ENCODE measurements around the gene FAM168A.

The FAM168A gene

DNA sequence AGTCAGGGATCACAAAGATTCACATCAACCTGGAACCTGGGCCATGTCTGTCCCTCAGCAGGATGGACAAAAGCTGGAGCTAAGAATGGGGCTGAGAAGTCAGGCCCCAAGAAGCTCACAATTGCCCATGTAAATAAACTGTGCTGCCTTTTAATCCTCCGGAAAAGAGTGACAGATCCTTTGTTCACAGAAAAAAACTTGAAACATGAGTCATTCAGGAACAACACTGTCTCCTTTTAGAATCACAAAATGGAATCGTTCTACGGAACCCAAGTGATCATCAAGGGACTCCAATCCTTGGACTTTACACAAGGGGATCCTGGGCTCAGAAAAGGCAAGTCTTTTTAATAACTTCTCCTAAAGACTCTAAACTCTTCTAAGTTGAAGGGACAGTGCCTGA is 185.6 kb downstream of the FAM168A start:
- ATAC-seq: no peak
- TF ChIP-seq ESRRG (CRISPR knock-in tag; IDR thresholded peaks at IDR 0.05) (no peak), CSDC2 (CRISPR knock-in tag; IDR thresholded peaks at IDR 0.05) (no peak)
- TF ChIP-seq, protein P1, sequence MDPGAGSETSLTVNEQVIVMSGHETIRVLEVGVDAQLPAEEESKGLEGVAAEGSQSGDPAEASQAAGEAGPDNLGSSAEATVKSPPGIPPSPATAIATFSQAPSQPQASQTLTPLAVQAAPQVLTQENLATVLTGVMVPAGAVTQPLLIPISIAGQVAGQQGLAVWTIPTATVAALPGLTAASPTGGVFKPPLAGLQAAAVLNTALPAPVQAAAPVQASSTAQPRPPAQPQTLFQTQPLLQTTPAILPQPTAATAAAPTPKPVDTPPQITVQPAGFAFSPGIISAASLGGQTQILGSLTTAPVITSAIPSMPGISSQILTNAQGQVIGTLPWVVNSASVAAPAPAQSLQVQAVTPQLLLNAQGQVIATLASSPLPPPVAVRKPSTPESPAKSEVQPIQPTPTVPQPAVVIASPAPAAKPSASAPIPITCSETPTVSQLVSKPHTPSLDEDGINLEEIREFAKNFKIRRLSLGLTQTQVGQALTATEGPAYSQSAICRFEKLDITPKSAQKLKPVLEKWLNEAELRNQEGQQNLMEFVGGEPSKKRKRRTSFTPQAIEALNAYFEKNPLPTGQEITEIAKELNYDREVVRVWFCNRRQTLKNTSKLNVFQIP (CRISPR knock-in tag; IDR thresholded peaks at IDR 0.05; ENCODE audit: borderline replicate concordance, low read depth): no peak
- TF ChIP-seq, protein P2, sequence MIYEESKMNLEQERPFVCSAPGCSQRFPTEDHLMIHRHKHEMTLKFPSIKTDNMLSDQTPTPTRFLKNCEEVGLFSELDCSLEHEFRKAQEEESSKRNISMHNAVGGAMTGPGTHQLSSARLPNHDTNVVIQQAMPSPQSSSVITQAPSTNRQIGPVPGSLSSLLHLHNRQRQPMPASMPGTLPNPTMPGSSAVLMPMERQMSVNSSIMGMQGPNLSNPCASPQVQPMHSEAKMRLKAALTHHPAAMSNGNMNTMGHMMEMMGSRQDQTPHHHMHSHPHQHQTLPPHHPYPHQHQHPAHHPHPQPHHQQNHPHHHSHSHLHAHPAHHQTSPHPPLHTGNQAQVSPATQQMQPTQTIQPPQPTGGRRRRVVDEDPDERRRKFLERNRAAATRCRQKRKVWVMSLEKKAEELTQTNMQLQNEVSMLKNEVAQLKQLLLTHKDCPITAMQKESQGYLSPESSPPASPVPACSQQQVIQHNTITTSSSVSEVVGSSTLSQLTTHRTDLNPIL (CRISPR knock-in tag; IDR thresholded peaks at IDR 0.05; ENCODE audit: low read depth): no peak

DNA sequence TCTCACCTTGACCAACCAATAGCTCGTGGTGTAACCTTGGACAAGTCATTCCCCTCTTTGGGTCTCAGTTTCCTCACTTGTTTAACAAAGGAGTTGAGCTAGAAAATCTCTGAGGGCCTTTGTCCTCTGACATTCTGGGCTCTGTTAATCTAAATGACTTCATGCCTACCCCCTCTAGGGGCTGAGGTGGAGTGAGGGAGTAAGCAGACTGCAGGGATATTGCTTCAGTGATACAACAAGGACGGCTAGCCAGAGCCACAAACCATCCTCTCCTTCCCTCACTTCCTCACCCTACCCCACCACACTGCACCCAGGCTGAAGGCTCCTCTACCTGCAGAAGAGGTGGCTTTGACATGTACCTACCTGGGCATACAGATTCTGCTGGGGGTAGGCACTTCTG is 186.9 kb downstream of the FAM168A start:
- ATAC-seq: no peak

DNA sequence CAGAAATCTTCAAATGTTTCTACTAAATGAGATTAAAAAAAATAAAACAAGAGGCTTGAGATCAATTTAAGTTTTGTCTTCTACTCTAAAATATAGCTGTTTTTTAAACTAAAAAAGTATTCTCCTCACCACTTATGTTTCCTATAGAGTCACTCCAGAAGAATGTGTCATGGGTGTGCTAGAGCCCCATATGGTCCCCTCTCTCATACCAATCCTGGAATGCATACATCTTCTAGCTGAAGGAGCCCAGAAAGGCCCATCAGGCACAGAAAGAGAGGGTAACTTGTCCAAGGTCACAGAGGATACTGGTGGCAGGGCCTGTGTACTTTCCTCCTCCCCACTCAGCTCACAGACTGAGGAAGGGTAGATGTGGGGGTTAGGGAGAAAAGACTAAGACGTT is 187.3 kb downstream of the FAM168A start:
- TF ChIP-seq ZNF565 (CRISPR knock-in tag; conservative IDR thresholded peaks at IDR 0.05; ENCODE audit: low read depth) (no peak), CSDC2 (CRISPR knock-in tag; IDR thresholded peaks at IDR 0.05) (no peak), ZNF8 (CRISPR knock-in tag; IDR thresholded peaks at IDR 0.05) (no peak), ESRRG (CRISPR knock-in tag; IDR thresholded peaks at IDR 0.05) (no peak), OSR1 (CRISPR knock-in tag; IDR thresholded peaks at IDR 0.05) (no peak), ARNTL (CRISPR knock-in tag; IDR thresholded peaks at IDR 0.05; ENCODE audit: borderline replicate concordance, low read depth) (no peak), TOX (CRISPR knock-in tag; IDR thresholded peaks at IDR 0.05; ENCODE audit: borderline replicate concordance) (no peak), ZFP3 (CRISPR knock-in tag; IDR thresholded peaks at IDR 0.05) (no peak), PPARA (CRISPR knock-in tag; IDR thresholded peaks at IDR 0.05; ENCODE audit: borderline replicate concordance) (no peak), ZNF70 (CRISPR knock-in tag; IDR thresholded peaks at IDR 0.05) (no peak), RARB (CRISPR knock-in tag; IDR thresholded peaks at IDR 0.05) (no peak), ZFP30 (CRISPR knock-in tag; IDR thresholded peaks at IDR 0.05) (no peak), ZC3H10 (CRISPR knock-in tag; IDR thresholded peaks at IDR 0.05) (no peak)
- TF ChIP-seq, protein P1 (CRISPR knock-in tag; IDR thresholded peaks at IDR 0.05; ENCODE audit: borderline replicate concordance, low read depth): no peak
- ATAC-seq: no peak

More for the DNA sequence above, 186.9 kb downstream of the FAM168A start:
- TF ChIP-seq ZFP30 (CRISPR knock-in tag; IDR thresholded peaks at IDR 0.05) (no peak), ISL1 (CRISPR knock-in tag; IDR thresholded peaks at IDR 0.05) (no peak), ZNF8 (CRISPR knock-in tag; IDR thresholded peaks at IDR 0.05) (no peak), TOX (CRISPR knock-in tag; IDR thresholded peaks at IDR 0.05; ENCODE audit: borderline replicate concordance) (no peak), PPARA (CRISPR knock-in tag; IDR thresholded peaks at IDR 0.05; ENCODE audit: borderline replicate concordance) (no peak), ZNF70 (CRISPR knock-in tag; IDR thresholded peaks at IDR 0.05) (no peak), ZC3H10 (CRISPR knock-in tag; IDR thresholded peaks at IDR 0.05) (no peak), OSR1 (CRISPR knock-in tag; IDR thresholded peaks at IDR 0.05) (no peak), TCF4 (CRISPR knock-in tag; IDR thresholded peaks at IDR 0.05; ENCODE audit: borderline replicate concordance) (no peak), RARB (CRISPR knock-in tag; IDR thresholded peaks at IDR 0.05) (no peak), CSDC2 (CRISPR knock-in tag; IDR thresholded peaks at IDR 0.05) (no peak), ESRRG (CRISPR knock-in tag; IDR thresholded peaks at IDR 0.05) (no peak), BACH2 (CRISPR knock-in tag; IDR thresholded peaks at IDR 0.05; ENCODE audit: borderline replicate concordance) (no peak), ZFP3 (CRISPR knock-in tag; IDR thresholded peaks at IDR 0.05) (no peak), ARNTL (CRISPR knock-in tag; IDR thresholded peaks at IDR 0.05; ENCODE audit: borderline replicate concordance, low read depth) (no peak)
- TF ChIP-seq, protein P3, sequence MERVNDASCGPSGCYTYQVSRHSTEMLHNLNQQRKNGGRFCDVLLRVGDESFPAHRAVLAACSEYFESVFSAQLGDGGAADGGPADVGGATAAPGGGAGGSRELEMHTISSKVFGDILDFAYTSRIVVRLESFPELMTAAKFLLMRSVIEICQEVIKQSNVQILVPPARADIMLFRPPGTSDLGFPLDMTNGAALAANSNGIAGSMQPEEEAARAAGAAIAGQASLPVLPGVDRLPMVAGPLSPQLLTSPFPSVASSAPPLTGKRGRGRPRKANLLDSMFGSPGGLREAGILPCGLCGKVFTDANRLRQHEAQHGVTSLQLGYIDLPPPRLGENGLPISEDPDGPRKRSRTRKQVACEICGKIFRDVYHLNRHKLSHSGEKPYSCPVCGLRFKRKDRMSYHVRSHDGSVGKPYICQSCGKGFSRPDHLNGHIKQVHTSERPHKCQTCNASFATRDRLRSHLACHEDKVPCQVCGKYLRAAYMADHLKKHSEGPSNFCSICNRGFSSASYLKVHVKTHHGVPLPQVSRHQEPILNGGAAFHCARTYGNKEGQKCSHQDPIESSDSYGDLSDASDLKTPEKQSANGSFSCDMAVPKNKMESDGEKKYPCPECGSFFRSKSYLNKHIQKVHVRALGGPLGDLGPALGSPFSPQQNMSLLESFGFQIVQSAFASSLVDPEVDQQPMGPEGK (CRISPR knock-in tag; IDR thresholded peaks at IDR 0.05; ENCODE audit: borderline replicate concordance): no peak
- TF ChIP-seq, protein P1 (CRISPR knock-in tag; IDR thresholded peaks at IDR 0.05; ENCODE audit: borderline replicate concordance, low read depth): no peak
- TF ChIP-seq, protein P2 (CRISPR knock-in tag; IDR thresholded peaks at IDR 0.05; ENCODE audit: low read depth): no peak
- TF ChIP-seq, protein P4, sequence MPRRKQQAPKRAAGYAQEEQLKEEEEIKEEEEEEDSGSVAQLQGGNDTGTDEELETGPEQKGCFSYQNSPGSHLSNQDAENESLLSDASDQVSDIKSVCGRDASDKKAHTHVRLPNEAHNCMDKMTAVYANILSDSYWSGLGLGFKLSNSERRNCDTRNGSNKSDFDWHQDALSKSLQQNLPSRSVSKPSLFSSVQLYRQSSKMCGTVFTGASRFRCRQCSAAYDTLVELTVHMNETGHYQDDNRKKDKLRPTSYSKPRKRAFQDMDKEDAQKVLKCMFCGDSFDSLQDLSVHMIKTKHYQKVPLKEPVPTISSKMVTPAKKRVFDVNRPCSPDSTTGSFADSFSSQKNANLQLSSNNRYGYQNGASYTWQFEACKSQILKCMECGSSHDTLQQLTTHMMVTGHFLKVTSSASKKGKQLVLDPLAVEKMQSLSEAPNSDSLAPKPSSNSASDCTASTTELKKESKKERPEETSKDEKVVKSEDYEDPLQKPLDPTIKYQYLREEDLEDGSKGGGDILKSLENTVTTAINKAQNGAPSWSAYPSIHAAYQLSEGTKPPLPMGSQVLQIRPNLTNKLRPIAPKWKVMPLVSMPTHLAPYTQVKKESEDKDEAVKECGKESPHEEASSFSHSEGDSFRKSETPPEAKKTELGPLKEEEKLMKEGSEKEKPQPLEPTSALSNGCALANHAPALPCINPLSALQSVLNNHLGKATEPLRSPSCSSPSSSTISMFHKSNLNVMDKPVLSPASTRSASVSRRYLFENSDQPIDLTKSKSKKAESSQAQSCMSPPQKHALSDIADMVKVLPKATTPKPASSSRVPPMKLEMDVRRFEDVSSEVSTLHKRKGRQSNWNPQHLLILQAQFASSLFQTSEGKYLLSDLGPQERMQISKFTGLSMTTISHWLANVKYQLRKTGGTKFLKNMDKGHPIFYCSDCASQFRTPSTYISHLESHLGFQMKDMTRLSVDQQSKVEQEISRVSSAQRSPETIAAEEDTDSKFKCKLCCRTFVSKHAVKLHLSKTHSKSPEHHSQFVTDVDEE (CRISPR knock-in tag; IDR thresholded peaks at IDR 0.05): no peak
